Stimulated activated CD8-positive, alpha-beta memory T cell treated with anti-CD3 and anti-CD28 coated beads, Interleukin-15, amount 100 ng/mL, for 24 hours (primary cell): ENCODE data around the gene NMNAT3.

Experiments
- DNase-seq: peaks from one replicate; pipeline ENCODE4 v3.0.0-alpha.2; 2020; ENCODE audit warnings: low read depth

Gene NMNAT3

DNA sequence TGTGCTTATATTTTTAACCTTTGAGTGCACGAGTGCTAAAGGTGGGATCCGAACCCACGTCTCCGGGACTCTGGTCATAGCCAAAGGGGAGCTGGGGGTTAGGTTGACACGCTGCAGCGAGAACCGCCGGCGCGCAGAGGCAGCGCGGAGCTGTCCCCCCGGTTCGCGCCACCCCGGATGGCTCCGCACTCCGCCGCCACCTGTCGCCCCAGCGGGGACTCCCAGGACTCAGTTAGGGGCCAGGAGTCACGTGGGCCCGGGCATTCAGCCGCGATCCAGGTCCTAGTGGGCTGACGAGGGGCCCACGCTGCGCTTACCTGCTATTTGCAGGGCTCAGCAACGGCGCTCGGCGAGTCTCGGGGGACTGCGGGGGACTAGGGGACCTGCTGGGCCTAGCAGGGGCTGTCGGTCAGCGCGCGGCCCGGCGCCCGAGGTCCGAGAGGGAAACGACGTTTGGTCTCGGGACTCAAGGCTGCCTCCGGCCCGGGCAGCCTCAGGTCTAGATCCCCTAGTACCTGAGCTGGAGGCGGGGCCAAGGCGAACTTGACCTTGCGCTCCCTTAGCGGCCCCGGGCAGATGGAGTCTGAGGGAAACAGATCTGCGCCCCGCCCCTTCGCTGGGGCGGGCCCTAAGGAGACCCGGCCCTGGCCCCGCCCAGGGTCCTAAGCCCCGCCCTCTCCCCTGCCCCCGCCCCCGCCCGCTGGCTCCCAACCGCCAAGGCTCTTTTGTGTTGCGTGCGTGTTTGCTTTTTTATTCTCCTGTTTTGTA lies at the start of gene NMNAT3:
Gene NMNAT3 (minus strand): TSS at position 585 of the 768 bp plus-strand sequence. CDS start 50,248 bp downstream, outside the sequence.
- peak; percentile 51 for DNase-seq

DNA sequence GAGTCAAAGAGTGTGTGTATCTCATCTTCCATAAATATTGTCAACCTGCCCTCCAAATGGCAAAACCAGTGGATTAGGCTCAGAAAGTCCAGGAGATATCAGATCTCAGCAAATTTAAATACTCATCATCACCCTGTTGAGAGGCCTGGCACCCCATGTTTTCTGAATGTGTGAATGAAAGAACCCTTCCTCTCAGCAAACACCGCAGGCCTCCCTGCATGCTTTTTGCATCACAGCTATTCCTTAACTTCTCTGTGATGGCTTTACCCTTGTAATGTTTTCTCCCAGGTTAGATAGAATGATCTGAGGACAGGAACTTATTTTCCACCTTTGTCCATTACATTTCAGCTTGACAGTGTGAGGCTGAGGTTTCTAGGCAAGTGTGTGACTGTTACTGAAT lies 43.6 kb upstream of the NMNAT3 start:
- DNase-seq, result no peak

DNA sequence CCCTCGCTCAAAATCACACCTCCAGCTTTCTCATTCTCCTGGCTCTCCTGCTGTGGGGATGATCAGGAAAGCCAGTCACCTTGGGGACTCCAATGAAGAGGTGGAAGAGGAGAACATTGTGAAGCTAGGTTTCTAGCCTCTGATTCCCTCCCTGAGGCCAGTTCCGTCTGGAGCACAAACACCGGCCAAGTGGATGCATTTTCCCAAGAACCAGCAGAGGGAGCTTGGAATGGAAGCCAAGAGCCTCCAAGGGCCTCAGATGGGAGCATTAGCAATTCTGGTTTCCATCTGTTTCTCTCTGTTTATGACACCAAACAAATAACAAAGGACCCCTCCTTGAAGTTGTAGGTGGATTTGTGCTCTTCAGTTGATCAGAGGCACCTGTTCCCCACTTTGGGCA lies 40.6 kb upstream of the NMNAT3 start:
- no peak for DNase-seq

DNA sequence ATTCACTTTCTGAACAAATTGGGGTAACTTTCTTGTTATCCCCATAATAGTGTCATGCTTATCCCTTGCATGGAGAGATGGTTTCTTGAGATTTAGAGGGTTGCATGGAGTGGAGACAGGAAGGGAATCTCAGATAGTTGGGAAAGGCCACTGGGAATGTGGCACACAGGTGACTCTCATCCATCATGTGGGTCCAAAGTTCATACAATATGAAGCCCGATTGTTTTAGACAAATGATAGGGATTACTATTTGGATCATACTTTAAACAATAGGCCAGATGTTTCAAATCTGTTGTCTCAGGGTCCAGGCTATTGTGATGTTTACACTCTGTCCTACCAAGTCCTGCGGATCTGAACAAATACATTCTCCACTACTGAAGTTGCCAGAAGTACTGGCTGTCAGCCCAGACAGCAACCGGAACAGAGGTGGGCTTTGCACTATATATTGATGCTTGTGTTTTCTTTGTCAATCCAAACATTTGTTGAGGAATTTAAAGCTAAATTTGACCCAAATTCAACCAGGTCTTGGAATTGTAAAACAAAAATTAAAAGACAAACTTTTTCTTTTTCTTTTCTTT lies 39.2 kb upstream of the NMNAT3 start:
- DNase-seq, result no peak

DNA sequence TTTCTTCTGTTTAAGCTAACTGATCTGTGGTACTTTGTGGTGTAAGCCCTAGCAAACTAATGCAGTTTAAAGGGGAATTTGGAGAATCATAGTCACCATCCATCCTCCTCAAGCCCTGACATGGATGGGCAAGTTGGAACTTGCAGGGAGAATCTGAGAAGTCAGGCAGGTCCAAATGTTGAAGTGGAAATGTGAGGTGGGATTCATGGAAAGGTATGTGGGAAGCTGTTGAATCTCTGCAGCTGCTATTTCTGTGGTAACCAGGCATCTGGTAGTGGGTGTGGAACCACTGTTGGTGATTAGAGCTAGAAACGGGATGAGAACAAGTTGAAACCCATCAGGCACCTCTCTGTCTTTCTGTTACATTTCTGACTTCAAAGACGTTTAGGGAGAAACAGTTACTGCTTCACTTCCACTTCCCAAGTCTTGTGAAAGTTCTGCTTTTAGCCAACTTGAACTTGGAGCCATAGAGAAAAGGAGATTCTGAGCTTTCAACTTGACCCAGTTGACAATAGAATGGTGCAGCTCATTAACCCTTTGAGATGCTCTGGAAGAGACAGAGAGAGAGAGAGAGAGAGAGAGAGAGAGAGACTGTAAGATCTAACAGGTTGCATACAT lies 38.1 kb upstream of the NMNAT3 start:
- DNase-seq, result no peak

DNA sequence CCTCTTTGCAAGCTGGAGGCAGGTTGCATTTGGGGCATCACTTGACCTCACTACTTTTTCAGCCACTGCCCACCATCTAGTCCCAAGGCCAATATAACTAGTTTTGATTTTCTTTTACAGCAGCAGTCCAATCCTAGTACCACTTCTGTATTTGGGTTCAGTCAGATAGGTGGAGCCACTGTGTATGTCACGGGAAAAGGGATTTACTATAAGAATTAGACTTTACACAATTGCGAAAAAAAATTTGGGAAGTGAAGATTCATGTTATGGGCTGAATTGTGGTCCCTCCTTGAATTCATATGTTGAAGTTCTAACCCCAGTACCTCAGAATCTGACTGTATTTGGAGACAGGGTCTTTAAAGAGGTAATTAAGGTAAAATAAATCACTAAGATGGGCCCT lies 37.4 kb upstream of the NMNAT3 start:
- no peak for DNase-seq

DNA sequence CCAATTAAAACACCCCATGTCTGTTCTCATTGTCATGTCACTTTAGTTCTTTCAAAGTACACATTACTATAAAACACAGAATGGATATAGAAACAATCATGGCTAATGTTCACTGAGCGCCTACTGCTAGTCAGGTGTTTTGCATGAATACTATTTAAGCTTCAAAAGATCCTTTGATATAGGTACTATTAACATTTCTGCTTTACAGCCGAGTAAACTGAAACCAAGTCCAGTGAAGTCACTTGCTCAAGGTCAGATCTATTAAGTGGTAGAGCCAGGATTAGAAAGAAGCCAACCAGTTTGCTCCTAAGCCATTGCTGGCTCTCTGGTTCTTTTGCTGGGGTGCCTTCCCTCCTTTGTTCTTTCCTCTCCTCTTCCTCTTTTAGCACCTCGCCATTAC lies 32.4 kb upstream of the NMNAT3 start:
- no peak for DNase-seq

DNA sequence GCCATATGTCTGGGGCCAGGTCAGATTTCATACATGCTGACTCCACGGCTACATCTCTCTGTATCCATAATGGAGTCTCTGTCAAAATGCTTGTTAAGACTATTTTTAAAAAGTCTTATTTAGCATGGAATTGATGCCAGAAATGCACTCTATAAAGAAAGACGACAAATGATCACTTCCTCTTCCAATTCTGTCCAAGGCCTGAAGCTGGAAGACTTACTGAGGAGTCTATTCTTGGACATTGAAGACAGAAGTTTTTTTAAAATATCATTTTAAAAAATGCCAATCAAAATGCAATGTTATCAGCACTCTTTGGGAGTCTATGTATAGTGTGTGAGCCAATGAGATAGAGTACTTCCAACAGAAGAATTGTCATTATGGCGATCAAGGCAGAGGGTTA lies 27.9 kb upstream of the NMNAT3 start:
- DNase-seq, result no peak

DNA sequence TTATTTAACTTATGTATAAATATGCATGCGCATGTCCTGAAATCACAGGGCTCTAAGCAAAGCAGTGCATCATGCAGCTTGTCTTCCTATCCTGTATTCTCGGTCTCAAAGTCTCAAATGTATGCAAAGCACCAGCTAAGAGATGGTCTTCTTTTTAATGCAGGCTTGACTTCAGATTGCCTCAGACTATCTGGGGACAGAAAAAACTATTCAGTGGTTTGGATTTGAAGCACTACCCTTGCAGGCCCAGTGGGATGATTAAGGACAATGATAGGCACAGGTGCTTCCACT lies 18.5 kb upstream of the NMNAT3 start:
- DNase-seq, result no peak

DNA sequence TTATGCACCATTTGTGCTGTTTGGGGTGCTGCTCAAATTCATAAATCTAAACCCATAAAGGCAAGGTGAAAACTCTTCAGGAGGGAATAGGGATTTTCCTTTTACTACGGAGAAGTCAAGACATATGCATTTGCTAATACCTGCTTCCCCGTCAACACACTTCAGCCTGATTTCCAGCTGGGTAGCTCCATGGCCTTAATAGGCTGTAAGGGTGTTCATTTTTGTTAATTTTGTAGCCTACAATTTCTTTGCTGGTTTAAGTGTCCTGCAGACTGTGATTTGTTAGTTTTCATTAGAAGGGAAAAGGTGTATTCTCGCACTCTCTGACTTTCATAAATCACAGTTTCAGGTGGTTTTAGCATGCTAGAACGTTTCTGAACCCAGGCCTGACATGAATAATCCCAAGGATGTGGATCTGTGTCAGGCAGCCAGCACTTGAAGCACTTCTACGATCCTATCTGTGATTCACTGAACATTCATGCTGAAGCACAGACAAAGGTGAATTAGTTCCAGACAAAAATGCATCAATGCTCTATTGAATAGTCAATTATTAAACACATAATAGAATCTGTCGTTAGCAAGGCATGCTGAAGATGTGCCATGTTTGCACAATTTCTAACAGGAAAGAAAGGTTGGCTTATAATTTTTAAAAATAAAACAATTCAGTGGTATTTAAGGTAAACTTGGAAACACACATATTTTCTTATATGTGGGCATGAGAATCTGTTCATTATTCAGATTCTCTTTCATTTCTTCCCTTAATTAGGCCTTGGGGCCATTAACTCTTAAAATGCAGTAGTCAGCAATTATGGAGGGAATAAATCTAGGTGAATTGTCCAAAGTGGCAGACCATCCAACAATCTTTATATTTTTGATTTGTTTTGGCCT lies 17.9 kb upstream of the NMNAT3 start:
- DNase-seq, result no peak

DNA sequence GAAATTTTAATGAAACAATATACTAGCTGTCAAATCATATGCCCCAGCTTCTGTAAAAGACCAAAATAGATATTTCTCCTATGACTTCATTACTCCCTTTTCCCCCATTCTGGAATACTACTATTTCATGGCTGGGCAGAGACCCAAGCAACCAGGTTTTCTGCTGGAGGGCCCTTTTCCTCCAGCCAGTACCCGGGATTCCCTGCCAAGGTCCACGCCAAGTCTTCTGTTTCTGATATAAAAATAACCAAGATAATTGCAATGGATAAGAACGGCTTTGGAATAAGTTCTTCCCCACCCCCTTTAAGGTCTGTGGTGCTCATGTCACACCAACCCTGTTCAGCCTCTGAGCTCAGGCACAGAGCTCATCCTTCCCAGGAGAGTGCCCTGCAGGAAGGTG lies 17.2 kb upstream of the NMNAT3 start:
- DNase-seq, result no peak

DNA sequence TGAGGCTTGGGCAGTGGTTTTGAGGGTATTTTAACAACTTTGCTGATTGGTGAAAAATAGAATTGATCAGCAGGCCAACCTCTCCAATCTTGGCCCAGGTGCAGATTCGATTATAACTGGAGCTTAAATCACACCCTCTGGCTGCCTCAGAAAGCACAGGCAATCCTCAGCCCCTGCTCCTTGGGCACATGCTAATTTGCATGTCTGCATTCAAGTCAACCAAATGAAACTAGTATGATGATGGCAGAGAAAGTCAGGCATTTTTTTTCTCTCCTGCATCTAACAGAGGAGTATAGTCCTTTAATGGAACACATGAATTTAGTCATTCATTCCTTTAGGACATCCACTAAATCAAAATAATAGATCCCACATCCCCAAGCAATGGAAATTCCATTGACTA lies 16.8 kb upstream of the NMNAT3 start:
- DNase-seq, result no peak

DNA sequence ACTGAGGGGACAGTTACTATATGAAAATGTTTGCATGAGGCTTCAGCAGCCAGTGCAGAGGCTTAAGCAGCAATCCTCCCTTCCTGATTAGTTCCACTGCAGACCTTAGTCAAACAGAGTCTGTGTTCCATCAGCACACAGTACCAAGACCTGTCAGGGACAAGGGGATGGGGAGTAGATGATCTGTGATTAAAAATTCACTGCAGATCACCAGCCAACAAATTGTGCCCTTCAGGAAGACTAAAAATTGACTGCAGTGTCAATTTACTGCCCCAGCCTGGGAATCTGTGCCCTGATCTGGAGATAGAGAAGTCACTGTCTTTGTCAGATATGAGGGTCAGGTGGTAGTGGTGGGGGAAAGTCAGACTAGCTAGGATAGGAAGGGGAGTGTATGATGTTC lies 13.8 kb upstream of the NMNAT3 start:
- no peak for DNase-seq

DNA sequence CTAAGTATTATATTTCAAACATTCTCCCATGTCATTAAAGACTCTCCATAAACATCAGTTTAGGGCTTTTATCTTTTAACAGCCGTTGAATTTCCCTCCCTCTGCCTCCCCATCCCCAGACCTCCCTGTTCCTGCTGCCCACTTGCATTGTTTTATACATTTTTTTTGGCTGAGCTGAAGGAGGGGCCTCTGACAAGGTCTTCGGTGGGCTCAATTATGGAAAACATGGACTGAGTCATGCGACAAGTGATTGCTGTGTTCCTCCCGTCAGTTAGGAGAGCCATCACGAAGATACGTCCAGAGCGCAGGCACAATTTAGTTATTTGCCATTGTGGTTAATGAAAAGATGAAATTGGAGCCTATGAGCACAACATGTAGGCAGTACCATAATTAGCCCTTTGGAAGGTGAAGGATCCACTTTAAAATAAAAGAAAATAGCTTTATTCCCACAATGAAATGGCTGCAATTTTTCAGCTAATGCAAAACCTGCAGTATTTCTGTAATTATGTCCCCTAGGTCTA lies 12.0 kb upstream of the NMNAT3 start:
- no peak for DNase-seq

DNA sequence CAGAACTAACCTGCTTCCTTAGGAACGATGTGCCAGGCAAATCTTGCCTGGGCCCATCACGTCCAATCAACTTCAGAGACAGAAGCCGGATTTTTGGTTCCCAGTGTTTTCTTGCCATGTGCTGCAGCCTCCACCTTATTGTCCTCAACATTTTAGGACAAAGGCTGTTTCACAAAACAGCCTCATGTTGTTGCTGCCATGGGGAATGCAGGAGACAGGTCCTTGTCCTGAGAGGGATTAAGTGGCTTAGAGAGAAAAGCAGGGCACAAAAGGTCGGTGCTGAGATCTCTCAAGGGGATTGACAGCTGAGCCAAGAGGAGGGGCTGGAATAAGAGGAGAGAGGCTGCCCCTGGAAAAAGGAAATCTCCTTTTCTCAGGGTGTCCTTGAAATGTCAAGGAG lies 11.3 kb upstream of the NMNAT3 start:
- no peak for DNase-seq

DNA sequence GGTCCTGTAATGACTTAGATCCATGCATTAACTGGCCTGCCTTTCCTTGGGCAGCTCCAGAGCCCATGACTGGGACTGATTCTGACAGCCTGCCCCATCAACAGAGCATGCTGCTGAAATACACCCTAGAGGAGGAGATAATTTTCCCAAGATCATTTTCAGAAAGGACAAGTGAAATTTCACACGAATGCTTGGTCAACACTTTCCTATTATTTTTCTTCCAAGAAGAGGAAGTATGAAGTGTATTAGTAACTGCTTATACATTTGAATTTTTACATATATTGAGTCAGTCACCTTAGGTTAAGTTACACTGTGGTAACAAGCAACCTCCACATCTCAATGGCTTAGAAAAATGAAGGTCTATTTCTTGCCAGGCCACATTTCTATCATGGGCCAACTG lies 9.7 kb upstream of the NMNAT3 start:
- DNase-seq, result no peak

DNA sequence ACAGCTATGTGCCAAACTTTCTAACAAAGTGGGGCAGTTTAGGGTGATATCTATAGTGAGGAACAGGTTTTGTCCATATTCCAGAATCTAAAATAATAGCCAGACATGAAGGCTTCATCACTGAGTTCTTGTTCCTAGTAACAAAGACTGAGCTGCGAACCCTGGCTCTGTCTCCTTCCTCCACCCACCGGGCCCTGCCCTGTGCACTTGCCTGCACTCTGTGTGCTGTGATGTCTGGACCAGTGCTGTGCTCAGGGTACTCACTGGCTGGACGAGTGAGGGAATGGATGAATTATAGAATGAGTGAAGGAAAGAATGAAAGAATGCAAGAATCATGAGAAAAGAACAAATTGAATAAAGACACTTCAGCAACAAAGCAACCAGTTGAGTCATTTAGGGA lies 8.9 kb upstream of the NMNAT3 start:
- DNase-seq, result no peak

DNA sequence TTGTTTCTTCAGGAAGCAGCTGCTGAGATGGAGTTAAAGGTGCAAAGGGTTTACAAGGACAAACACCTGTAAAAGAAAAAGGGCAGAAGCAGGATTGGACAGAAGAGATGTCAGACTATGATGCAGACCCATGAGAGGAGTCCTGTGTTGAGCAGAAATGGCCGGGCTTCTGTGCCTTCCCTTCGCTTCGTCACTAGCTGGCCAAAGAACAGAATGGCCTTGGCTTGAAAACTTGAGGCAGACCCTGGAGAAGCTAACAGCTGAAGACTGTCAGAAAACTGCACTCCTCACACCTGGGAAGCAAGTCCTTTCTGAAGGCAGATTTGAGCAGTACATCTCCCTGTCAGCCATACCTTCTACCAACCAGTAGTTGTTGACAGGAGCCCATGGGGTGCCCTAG lies 8.4 kb upstream of the NMNAT3 start:
- DNase-seq, result no peak

DNA sequence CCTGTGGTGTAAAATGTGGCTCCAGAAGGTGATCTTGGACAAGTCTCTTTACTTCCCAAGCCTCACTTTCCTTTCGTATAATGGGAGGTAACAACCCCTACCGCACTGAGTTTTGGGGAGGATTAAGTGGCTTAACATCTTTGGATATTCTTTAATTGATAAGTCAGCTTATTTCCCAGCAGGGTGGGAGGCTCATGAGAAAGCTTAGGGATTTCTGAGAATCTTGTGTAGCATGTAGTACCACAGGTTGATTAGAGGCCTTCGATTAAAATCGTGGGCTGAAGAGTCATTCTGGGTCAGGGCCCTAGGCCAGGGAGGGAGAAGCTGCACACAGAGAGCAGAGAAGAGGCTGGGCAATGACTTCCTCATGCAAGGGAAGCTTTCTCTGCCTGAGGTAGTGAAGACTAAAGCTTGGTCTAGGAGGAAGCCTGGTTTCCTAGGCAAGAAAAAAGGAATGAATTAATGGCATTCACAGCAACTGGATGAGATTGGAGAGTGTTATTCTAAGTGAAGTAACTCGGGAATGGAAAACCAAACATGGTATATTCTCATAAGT lies 1.5 kb upstream of the NMNAT3 start:
- DNase-seq, result no peak

DNA sequence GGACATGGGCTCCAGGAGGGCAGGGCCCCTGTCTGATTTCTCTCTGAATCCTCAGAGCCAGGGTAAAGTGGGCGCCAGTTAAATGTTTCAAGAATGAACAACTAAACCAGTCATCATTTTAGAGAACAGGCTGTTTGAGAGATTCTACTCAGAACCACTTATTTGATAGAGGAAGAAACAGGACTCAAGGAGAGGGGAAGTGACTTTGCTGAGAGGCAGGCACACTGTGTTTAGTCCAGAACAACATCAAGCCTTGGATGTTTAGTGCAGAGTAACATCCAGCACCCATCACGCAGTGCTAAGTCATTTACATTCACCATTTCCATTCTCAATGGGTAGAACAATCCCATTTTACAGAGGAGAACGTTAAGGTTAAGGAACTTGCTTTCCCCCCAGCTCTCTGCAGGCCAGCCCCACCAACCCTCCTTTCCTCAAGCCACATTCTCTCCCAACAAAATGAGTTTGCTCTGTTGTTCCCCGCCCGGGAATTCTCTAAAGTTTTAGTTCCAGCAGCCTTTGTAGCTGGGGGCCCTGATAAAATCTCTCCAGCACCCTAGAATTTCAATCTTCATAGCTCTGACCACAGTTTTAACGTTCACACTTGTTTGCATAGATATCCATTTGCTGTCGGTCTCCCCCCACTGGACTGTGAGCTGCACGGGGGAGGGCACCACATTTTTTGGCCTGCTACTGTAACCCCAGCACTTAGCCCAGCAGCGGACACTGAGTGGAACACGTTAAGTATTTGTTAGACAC lies 962 bp downstream of the NMNAT3 start:
- no peak for DNase-seq

DNA sequence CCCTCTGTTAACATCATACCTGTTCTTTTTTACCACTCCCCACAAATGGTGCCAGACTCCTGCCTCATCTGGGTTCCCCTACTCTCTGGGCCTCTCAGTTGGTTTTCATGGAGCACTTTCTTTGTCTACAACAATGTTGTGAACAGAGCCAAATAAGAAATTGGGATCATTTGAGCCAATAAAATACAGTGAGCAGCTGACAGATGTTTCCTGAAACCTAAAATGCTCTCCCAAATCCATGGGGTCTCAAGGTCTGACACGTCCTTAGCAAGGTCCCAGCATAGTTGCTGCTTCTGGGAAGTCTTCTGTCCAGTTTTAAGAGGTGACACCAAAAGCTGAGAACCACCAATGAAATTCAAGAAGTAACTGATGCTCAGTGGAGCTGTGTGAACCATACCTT lies 1.7 kb downstream of the NMNAT3 start:
- DNase-seq, result no peak

DNA sequence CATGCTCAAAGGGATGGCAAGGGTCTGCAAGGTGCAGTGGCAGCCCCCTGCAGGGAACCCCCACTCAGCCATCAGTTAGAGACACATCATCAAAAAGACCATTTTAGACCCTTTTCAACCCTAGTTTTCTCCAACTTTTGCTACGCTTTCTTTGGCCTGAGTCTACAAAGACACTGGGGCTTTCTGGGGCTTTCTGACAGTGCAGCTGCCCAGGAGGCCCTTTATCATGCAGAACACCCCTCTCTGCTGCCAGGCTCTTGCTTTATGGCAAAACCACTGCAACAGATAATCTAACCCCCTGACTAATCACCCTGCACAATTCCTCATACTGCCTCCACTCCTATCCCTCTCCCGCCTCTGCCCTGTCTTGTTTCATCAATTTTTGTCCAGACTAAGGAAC lies 2.4 kb downstream of the NMNAT3 start:
- DNase-seq, result no peak
